ENCODE results near the gene CCDC92.
A peak's percentile ranks its signal among the peaks of the same experiment; 100 is the strongest.

CCDC92 gene

DNA sequence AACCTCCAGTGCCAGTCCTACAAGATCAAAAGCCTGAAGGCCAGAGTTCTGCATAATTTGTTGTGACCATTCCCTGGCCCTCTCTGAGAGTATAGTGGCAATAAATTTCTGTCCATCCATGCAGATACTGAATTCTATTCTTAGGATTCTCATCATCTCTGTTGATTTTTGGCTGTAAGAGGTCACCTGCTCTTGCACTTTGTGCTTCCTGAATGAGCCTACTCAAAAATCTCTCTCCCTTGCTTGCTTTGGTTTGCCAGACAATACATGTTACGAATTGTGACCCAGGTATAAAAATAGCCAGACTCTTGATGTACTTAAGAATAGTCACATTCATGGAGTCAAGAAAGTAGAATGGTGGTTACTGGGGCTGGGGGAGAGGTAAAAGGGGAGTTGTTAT is 17.1 kb upstream of the CCDC92 start:
- no peak for DNase-seq (ENCODE audit: low read depth)
- TF ChIP-seq, protein P1, sequence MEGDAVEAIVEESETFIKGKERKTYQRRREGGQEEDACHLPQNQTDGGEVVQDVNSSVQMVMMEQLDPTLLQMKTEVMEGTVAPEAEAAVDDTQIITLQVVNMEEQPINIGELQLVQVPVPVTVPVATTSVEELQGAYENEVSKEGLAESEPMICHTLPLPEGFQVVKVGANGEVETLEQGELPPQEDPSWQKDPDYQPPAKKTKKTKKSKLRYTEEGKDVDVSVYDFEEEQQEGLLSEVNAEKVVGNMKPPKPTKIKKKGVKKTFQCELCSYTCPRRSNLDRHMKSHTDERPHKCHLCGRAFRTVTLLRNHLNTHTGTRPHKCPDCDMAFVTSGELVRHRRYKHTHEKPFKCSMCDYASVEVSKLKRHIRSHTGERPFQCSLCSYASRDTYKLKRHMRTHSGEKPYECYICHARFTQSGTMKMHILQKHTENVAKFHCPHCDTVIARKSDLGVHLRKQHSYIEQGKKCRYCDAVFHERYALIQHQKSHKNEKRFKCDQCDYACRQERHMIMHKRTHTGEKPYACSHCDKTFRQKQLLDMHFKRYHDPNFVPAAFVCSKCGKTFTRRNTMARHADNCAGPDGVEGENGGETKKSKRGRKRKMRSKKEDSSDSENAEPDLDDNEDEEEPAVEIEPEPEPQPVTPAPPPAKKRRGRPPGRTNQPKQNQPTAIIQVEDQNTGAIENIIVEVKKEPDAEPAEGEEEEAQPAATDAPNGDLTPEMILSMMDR (conservative IDR thresholded peaks at IDR 0.05; ENCODE audit: low read depth, low read length), result no peak
- no peak overlapping the region for H3K4me3 ChIP-seq (ENCODE audit: low read depth, low read length)

DNA sequence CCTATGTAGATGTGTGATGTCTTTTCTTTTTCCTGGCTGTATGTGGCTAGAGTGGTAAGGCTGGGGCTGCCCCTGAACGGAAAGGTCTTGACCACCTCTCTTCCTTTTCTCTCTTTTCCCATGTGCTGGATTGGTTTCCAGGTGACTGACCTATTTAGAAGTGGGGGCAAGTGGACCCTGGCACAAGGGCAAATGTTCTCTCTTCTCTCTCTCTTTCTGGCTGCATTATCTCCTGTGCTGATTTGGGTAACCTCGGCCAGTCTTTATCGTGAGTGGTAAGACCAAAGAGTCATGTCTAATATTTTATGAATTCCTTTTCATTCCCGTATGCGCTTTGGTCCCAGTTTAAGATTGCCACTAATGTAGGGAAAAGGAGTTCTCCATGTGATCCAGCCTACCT is 16.5 kb upstream of the CCDC92 start:
- no peak overlapping the region for H3K4me3 ChIP-seq (ENCODE audit: low read depth, low read length)
- DNase-seq (ENCODE audit: low read depth), result no peak
- TF ChIP-seq, protein P1 (conservative IDR thresholded peaks at IDR 0.05; ENCODE audit: low read depth, low read length), result no peak

DNA sequence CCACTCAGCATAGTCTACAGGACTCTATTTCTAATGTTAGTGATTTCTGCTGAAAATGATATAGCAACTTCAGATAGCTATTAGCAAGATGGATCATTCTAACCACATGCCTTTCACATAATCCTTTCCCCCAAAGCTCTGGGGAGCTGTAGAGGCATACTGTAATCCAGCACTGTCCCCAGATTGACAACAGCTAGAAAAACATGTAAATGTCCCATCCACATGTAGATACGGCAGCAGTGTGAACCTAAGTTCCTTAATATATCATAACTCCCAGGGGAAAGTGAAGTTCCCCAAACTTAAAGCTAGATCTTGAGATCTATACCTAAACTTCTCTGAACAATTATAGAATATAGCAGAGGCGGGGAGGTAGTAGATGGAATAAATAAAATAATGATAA is 14.4 kb upstream of the CCDC92 start:
- TF ChIP-seq, protein P1 (conservative IDR thresholded peaks at IDR 0.05; ENCODE audit: low read depth, low read length), result no peak
- no peak for DNase-seq (ENCODE audit: low read depth)
- no peak overlapping the region for H3K4me3 ChIP-seq (ENCODE audit: low read depth, low read length)

DNA sequence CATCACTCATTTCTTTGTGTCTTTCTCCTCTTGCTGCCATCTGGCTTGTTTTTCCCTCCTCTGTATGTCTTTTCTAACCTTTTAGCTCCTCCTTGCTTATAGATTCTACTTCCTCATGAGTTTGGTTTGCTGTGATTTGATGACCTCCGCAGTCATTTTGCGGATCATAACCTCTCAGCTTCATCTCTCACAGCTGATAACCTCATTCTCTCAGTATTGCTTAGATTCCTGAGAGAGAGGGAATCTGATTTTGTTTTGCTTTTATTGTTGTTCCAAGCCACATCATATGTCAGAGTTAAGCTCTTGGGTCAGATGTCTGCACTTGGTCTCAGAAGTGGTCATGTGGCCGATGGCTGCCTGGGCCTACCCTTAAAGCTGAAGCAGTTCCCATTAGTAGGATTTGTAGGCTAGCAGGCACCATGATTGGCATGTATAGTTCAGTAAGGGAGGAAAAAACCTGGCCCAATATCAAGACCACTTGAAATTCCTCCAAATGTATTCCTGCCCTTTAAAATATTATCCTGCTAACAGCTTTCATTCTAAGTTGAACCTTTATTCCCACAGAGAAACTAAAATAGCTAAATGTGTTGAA is 13.8 kb upstream of the CCDC92 start:
- no peak for DNase-seq (ENCODE audit: low read depth)
- no peak overlapping the region for H3K4me3 ChIP-seq (ENCODE audit: low read depth, low read length)
- TF ChIP-seq, protein P1 (conservative IDR thresholded peaks at IDR 0.05; ENCODE audit: low read depth, low read length), result no peak

DNA sequence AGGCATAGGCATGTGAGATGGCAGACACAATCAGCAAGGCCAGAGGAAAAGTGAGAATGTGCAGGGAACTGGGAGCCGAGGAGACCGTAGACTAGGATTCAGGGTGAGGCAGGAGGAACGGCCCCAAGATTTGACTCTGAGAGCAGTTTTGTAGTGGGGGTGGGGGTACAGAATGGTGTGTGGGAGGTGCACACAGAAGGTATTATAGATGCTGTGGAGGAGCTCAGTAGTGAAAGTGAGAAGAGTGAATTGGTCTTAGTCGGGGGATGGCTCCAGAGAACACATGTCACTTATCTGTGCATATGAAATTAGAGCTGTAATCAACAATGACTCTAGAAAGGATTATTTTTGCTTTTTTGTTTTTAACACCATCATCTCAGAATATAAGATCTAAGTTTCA is 12.3 kb upstream of the CCDC92 start:
- TF ChIP-seq, protein P1 (conservative IDR thresholded peaks at IDR 0.05; ENCODE audit: low read depth, low read length), result no peak
- DNase-seq (ENCODE audit: low read depth), result no peak

DNA sequence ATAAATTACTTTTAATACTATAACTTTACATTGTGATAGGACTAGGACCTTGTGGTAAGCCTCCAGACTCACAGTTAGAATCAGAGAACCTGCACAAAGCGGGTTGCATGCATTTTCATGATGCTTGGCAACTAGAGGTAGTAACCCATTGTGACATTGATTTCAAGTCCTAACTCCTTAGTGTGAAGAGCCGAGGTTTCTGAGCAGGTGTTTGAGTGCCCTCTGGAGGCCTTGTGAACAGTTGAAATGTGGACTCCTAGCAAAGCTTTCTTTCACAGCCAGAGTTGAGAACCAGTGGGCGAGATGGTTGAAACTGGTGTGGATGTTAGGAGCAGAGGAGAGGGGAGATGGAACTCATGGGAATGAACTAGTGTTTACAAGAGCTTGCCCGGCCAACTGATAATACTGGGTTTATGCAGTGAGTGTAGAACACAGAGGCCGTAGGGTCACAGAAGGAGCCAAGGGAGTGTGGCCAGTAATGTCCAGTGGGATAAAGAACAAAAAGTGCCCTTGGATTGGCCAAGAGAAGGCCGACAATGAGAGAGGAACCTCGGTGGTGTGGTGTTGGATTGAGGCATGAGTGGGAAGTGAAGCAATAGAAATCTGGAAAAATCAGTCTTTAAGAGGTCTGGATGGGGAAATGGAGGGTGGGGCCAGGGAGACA is 11.3 kb upstream of the CCDC92 start:
- no peak overlapping the region for H3K4me3 ChIP-seq (ENCODE audit: low read depth, low read length)
- TF ChIP-seq, protein P1 (conservative IDR thresholded peaks at IDR 0.05; ENCODE audit: low read depth, low read length), result peak; percentile 87
- peak; percentile 90 for DNase-seq (ENCODE audit: low read depth)

More for the DNA sequence above, 12.3 kb upstream of the CCDC92 start:
- H3K4me3 ChIP-seq (ENCODE audit: low read depth, low read length), result no peak overlapping the region

DNA sequence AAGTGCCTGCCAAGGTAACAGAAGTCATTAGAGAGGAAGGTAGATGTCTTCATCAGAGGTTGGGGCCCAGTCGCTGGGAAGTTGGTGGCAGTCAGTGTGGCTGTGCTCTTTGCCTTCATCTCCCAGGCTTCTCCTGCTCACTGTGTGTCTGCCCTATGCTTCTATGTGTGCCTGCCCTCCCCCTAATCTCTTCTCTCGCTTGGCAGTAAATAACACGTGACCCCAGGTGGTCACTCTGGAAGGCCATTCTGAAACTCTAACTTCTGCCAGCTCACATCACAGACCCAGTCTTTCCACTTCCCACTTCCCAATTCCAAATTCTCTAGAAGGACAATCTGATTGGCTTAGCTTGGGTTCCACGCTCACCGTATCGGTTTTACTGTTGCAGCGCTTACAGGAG is 9.6 kb upstream of the CCDC92 start:
- TF ChIP-seq, protein P1 (conservative IDR thresholded peaks at IDR 0.05; ENCODE audit: low read depth, low read length), result no peak
- H3K4me3 ChIP-seq (ENCODE audit: low read depth, low read length), result no peak overlapping the region
- DNase-seq (ENCODE audit: low read depth), result no peak

Data from choroid plexus epithelial cell (primary cell).